ENCODE results near the gene FAM131B.

GRCh38 chr7:143408252-143408685, 45.8 kb upstream of the FAM131B start:
- TF ChIP-seq CTCF (IDR thresholded peaks at IDR 0.05 in 8 of 11, conservative IDR thresholded peaks at IDR 0.05 in 3 of 11) (no peak), POLR2A (IDR thresholded peaks at IDR 0.05) (no peak)

All from spleen (tissue), 7 donors.